HepG2 (cell line): ENCODE data around the gene PPP4C. TPM values are rescaled to one million over a fixed set of nuclear protein-coding genes. Genes with fewer than 3 reads are reported as not detected.

Experiments used
- CSRNP2 ChIP-seq: sonication (generic); formaldehyde crosslinking; conservative IDR thresholded peaks from 2 replicates; pipeline ENCODE4 v1.8.0; 2022; ENCODE audit warnings: low read depth, missing genetic modification reagents
- HDAC6 ChIP-seq: fragments of 200-600 bp; sonication (generic); IDR thresholded peaks from 2 replicates; pipeline ENCODE4 v1.7.0; 2017; ENCODE audit warnings: mild to moderate bottlenecking, antibody characterized with exemption, low read length, low read depth
- HOMEZ ChIP-seq: IDR thresholded peaks from 2 replicates; pipeline ENCODE4 v1.6.1; 2016; ENCODE audit warnings: low read depth
- HOXA9 ChIP-seq: sonication (generic); formaldehyde crosslinking; IDR thresholded peaks from 2 replicates; pipeline ENCODE4 v1.8.1; 2022; ENCODE audit warnings: missing genetic modification reagents, mild to moderate bottlenecking, moderate library complexity, borderline replicate concordance
- NKX3-1 ChIP-seq: sonication (generic); formaldehyde crosslinking; IDR thresholded peaks from 2 replicates; pipeline ENCODE4 v1.5.0; 2020; ENCODE audit warnings: missing genetic modification reagents
- YEATS2 ChIP-seq: sonication (generic); formaldehyde crosslinking; IDR thresholded peaks from 2 replicates; pipeline ENCODE4 v1.4.0; 2020; ENCODE audit warnings: missing genetic modification reagents, borderline replicate concordance
- ZHX2 ChIP-seq, 2 experiments: sonication (generic) in 1 of 2; formaldehyde crosslinking in 1 of 2; IDR thresholded peaks; 2 replicates each; pipeline versions ENCODE4 v1.6.1 to v1.9.0; 2014 to 2022; ENCODE audit warnings: antibody characterized with exemption in 1 of 2, borderline replicate concordance in 1 of 2, inconsistent platforms in 1 of 2, low read depth in 1 of 2, missing genetic modification reagents in 1 of 2
- ZNF543 ChIP-seq: sonication (generic); formaldehyde crosslinking; IDR thresholded peaks from 2 replicates; pipeline ENCODE4 v1.4.0; 2020; ENCODE audit warnings: mild to moderate bottlenecking, missing genetic modification reagents
- ZNF646 ChIP-seq: sonication (generic); formaldehyde crosslinking; IDR thresholded peaks from 2 replicates; pipeline ENCODE4 v1.9.0; 2021; ENCODE audit warnings: mild to moderate bottlenecking, missing genetic modification reagents
- ZNF776 ChIP-seq: sonication (generic); formaldehyde crosslinking; IDR thresholded peaks from 2 replicates; pipeline ENCODE4 v1.4.0; 2020; ENCODE audit warnings: mild to moderate bottlenecking, missing genetic modification reagents
- ZNF777 ChIP-seq: sonication (generic); formaldehyde crosslinking; IDR thresholded peaks from 2 replicates; pipeline ENCODE4 v1.4.0; 2020; ENCODE audit warnings: missing genetic modification reagents
- ZZZ3 ChIP-seq: sonication (generic); formaldehyde crosslinking; IDR thresholded peaks from 2 replicates; pipeline ENCODE4 v1.4.0; 2020; ENCODE audit warnings: missing genetic modification reagents, mild to moderate bottlenecking, borderline replicate concordance
- polyA plus RNA-seq, 8 experiments: library from polyadenylated mRNA; depleted of rRNA in 3 of 8; stranded (reverse) in 7 of 8; unstranded in 1 of 8; fragments of >200 nt; fragmentation: Illumina TruSeq in 4 of 8; extraction: Trizol in 4 of 8; gene quantifications; 2 replicates each; pipeline versions ENCODE4 v1.2.1 to v1.2.3, GENCODE V29; 2011 to 2016; ENCODE audit warnings: low read depth in 4 of 8, missing spikeins in 1 of 8, mixed read lengths in 1 of 8; ENCODE audit not compliant: insufficient read depth in 1 of 8
- total RNA-seq, 5 experiments: library from RNA; depleted of rRNA; stranded (reverse); fragments of >200 nt; fragmentation: Illumina TruSeq; extraction: Trizol; gene quantifications; 2 replicates each; pipeline ENCODE4 v1.2.3, GENCODE V29; 2016; ENCODE audit warnings: low read depth in 1 of 5

The PPP4C gene
- total and polyA plus RNA-seq, 2 of the 13 experiments (the other 11 are each of a cell fraction or from before 2014, with no cell fraction given), result 176 to 220 TPM

- TF ChIP-seq ZHX2 (IDR thresholded peaks at IDR 0.05; ENCODE audit: low read depth) (0 out of 2 replicates have a peak, but pooled peaks have one; percentile 35), ZHX2 (CRISPR knock-in tag; IDR thresholded peaks at IDR 0.05; ENCODE audit: borderline replicate concordance) (no peak), HOMEZ (CRISPR knock-in tag) (peak; percentile 52; the same call in 1 of the 2 replicates), ZNF646 (no peak), ZZZ3 (peak; percentile 60; the same call in 1 of the 2 replicates), HOXA9 (CRISPR knock-in tag) (no peak), ZNF776 (CRISPR knock-in tag) (peak; percentile 79), HDAC6 (no peak), ZNF543 (CRISPR knock-in tag) (no peak; the same call in 1 of the 2 replicates), YEATS2 (CRISPR knock-in tag) (peak; percentile 82), ZNF777 (CRISPR knock-in tag) (peak; percentile 32; the same call in 1 of the 2 replicates), CSRNP2 (no peak), NKX3-1 (no peak)
These were observed 20.5 kb downstream of the PPP4C start, which contains the start of gene YPEL3 (continued) for GRCh38 chr16:30096105-30096861.
